ENCODE results near the gene FLACC1.

DNA sequence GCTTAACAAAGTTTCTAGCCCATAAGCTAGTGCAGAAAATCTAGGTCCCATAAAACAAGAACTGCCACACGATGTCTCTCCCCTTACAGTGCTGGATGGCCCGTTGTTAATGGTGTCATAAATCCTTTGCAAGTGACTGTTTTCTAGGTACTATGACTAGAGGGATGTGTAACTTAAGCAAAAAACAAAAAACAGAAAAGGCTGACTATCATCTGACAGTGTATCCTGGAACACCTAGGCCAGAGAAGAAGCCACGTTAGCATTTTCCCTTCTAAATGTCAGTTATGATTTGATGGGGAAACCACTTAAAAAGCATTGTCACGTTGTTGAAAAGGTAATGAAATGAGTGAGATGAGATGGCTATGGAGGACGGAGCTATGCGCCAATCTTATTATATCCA is 94.4 kb downstream of the FLACC1 start:
- TF ChIP-seq CTCF (IDR thresholded peaks at IDR 0.05) (no peak), POLR2A (IDR thresholded peaks at IDR 0.05) (no peak)

Data from right lobe of liver (tissue), 4 donors.